OCI-LY7 (cell line): ENCODE data around the gene LMX1A.

ENCODE experiments used
- EZH2phosphoT487 ChIP-seq: fragments of 200-600 bp; sonication (generic); IDR thresholded peaks from 2 replicates; pipeline ENCODE4 v1.6.1; 2018; ENCODE audit warnings: low read depth, borderline replicate concordance, mild to moderate bottlenecking, mixed run types, antibody characterized with exemption, low read length, moderate library complexity, mixed read lengths
- TF ChIP-seq, protein P1 (sequence below): fragments of 200-600 bp; sonication (generic); conservative IDR thresholded peaks from 2 replicates; pipeline ENCODE4 v1.5.1; 2014; ENCODE audit warnings: mild to moderate bottlenecking, antibody characterized with exemption, low read length, moderate library complexity, mixed read lengths

DNA sequence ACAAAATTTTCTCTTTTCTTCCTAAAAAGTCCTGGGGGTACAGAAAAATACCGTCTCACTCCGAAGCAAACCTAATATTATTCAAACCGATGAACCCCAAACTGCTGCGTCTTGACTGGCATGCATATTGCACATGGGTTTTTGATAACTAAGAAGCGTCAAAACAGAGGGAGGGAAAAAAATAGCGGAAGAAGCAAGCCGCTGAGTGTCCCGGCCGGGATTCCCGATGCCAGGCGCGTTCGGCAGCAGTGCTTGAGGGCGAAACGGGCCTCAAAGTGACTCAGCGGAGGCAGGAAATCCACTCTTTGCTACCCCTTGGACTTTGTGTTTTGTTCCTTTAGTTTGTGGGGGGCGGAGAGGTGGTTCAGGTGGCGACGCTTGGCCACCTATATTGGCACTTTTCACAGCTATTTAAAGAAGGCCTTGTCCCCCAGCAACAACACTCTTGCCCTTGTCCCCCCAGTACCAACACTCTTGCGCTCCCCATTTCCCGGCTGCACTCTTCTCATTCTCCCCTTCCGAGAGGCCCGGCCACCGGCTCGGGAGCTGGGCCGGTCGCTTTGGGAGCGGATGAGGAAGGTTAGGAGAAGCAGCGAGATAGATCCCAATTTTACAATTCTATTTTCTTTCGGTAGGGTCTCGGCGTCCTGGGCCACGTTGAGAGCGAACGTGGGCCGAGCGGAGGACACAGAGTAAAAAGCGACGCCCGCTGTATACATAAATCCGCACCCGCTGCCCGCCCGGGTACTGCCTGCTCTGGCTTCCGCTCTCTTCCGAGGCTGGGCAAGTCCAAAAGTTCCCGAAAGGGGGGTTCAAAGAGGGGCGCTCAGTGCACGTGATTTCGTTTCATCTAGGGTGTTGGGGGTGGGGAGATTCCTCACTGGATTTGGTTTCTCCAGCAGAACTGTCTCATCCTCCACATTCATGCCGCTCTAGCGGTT, 2.5 kb downstream of the LMX1A start:
- TF ChIP-seq, protein P1, sequence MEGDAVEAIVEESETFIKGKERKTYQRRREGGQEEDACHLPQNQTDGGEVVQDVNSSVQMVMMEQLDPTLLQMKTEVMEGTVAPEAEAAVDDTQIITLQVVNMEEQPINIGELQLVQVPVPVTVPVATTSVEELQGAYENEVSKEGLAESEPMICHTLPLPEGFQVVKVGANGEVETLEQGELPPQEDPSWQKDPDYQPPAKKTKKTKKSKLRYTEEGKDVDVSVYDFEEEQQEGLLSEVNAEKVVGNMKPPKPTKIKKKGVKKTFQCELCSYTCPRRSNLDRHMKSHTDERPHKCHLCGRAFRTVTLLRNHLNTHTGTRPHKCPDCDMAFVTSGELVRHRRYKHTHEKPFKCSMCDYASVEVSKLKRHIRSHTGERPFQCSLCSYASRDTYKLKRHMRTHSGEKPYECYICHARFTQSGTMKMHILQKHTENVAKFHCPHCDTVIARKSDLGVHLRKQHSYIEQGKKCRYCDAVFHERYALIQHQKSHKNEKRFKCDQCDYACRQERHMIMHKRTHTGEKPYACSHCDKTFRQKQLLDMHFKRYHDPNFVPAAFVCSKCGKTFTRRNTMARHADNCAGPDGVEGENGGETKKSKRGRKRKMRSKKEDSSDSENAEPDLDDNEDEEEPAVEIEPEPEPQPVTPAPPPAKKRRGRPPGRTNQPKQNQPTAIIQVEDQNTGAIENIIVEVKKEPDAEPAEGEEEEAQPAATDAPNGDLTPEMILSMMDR, result no peak
- TF ChIP-seq EZH2phosphoT487, result no peak
